Measurements from ENCODE around the gene M1AP. TPM values are rescaled to one million over a fixed set of nuclear protein-coding genes. Genes with fewer than 3 reads are reported as not detected.

The M1AP gene
- polyA plus RNA-seq, 1 of the 3 experiments (the other 2 are of a cell fraction) = 0.02 TPM

DNA sequence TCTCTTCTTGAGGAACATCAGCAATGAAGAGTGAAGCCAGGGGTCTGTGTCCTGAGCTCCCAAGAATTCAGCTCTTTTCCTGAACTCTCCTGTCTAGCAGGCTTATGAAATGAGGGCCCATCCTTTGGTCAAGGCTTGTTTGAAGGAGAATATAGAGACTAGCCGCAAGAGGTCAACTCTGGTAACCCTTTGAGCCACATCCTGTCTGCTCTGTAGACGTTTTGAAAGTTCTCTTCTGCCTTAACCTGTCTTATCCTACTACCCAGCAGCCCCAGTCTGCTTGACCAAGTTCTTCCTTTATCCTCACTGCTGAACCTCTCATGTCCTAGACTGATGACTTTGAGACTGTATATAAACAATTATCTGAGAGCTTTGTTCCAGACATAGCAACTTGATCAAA lies 11.3 kb upstream of the M1AP start:
- no peaks in the 10 kb centered on the region for H4K20me1 ChIP-seq (ENCODE audit: insufficient read depth)
- no peaks in the 10 kb centered on the region for H3K79me2 ChIP-seq (ENCODE audit: insufficient read depth)
- H3K4me2 ChIP-seq = no peak overlapping the region
- peaks cover 11 to 28% of the 10 kb centered on the region in 2 experiments for H3K36me3 ChIP-seq (replicated peaks in 1 of 2; ENCODE audit: control insufficient read depth in 1 of 2, insufficient read depth in 2 of 2, low read length in 1 of 2)
- no peak overlapping the region for H3K4me3 ChIP-seq (ENCODE audit: low read depth in 2 of 2, low read length in 1 of 2)
- no peaks in the 10 kb centered on the region for H3K27me3 ChIP-seq (ENCODE audit: insufficient read depth)
- no peaks in the 10 kb centered on the region for H3F3A ChIP-seq (replicated peaks; ENCODE audit: insufficient read depth)
- CTCF ChIA-PET = interaction anchor here (1.0 to 2.3 kb wide), 2 partner anchors 15 to 30 kb away, joined by 3 to 6 read pairs; no protein-coding TSS in a partner anchor
- H2AFZ ChIP-seq (ENCODE audit: low read depth) = no peak overlapping the region
- no peak for DNase-seq
- POLR2A ChIA-PET = no interaction called here
- no peak overlapping the region for H3K27ac ChIP-seq (ENCODE audit: low read depth in 2 of 2, low read length in 1 of 2)
- TF ChIP-seq, protein P1, sequence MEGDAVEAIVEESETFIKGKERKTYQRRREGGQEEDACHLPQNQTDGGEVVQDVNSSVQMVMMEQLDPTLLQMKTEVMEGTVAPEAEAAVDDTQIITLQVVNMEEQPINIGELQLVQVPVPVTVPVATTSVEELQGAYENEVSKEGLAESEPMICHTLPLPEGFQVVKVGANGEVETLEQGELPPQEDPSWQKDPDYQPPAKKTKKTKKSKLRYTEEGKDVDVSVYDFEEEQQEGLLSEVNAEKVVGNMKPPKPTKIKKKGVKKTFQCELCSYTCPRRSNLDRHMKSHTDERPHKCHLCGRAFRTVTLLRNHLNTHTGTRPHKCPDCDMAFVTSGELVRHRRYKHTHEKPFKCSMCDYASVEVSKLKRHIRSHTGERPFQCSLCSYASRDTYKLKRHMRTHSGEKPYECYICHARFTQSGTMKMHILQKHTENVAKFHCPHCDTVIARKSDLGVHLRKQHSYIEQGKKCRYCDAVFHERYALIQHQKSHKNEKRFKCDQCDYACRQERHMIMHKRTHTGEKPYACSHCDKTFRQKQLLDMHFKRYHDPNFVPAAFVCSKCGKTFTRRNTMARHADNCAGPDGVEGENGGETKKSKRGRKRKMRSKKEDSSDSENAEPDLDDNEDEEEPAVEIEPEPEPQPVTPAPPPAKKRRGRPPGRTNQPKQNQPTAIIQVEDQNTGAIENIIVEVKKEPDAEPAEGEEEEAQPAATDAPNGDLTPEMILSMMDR (IDR thresholded peaks at IDR 0.05) = no peak
- no peak for TF ChIP-seq SIN3A (IDR thresholded peaks at IDR 0.05; ENCODE audit: borderline replicate concordance, low read depth, low read length)
- TF ChIP-seq, protein P2, sequence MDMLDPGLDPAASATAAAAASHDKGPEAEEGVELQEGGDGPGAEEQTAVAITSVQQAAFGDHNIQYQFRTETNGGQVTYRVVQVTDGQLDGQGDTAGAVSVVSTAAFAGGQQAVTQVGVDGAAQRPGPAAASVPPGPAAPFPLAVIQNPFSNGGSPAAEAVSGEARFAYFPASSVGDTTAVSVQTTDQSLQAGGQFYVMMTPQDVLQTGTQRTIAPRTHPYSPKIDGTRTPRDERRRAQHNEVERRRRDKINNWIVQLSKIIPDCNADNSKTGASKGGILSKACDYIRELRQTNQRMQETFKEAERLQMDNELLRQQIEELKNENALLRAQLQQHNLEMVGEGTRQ (IDR thresholded peaks at IDR 0.05; ENCODE audit: borderline replicate concordance, low read depth, low read length) = no peak
- TF ChIP-seq FOXJ3 (CRISPR knock-in tag; IDR thresholded peaks at IDR 0.05) = no peak
- TF ChIP-seq, protein P3, sequence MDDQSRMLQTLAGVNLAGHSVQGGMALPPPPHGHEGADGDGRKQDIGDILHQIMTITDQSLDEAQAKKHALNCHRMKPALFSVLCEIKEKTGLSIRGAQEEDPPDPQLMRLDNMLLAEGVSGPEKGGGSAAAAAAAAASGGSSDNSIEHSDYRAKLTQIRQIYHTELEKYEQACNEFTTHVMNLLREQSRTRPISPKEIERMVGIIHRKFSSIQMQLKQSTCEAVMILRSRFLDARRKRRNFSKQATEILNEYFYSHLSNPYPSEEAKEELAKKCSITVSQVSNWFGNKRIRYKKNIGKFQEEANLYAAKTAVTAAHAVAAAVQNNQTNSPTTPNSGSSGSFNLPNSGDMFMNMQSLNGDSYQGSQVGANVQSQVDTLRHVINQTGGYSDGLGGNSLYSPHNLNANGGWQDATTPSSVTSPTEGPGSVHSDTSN (IDR thresholded peaks at IDR 0.05) = no peak
- TF ChIP-seq, protein P4, sequence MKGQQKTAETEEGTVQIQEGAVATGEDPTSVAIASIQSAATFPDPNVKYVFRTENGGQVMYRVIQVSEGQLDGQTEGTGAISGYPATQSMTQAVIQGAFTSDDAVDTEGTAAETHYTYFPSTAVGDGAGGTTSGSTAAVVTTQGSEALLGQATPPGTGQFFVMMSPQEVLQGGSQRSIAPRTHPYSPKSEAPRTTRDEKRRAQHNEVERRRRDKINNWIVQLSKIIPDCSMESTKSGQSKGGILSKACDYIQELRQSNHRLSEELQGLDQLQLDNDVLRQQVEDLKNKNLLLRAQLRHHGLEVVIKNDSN (IDR thresholded peaks at IDR 0.05; ENCODE audit: borderline replicate concordance, low read depth) = no peak
- TF ChIP-seq TCF12 (IDR thresholded peaks at IDR 0.05) = no peak
- TF ChIP-seq, protein P5, sequence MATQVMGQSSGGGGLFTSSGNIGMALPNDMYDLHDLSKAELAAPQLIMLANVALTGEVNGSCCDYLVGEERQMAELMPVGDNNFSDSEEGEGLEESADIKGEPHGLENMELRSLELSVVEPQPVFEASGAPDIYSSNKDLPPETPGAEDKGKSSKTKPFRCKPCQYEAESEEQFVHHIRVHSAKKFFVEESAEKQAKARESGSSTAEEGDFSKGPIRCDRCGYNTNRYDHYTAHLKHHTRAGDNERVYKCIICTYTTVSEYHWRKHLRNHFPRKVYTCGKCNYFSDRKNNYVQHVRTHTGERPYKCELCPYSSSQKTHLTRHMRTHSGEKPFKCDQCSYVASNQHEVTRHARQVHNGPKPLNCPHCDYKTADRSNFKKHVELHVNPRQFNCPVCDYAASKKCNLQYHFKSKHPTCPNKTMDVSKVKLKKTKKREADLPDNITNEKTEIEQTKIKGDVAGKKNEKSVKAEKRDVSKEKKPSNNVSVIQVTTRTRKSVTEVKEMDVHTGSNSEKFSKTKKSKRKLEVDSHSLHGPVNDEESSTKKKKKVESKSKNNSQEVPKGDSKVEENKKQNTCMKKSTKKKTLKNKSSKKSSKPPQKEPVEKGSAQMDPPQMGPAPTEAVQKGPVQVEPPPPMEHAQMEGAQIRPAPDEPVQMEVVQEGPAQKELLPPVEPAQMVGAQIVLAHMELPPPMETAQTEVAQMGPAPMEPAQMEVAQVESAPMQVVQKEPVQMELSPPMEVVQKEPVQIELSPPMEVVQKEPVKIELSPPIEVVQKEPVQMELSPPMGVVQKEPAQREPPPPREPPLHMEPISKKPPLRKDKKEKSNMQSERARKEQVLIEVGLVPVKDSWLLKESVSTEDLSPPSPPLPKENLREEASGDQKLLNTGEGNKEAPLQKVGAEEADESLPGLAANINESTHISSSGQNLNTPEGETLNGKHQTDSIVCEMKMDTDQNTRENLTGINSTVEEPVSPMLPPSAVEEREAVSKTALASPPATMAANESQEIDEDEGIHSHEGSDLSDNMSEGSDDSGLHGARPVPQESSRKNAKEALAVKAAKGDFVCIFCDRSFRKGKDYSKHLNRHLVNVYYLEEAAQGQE (IDR thresholded peaks at IDR 0.05; ENCODE audit: low read depth, low read length) = no peak
- TF ChIP-seq, protein P6, sequence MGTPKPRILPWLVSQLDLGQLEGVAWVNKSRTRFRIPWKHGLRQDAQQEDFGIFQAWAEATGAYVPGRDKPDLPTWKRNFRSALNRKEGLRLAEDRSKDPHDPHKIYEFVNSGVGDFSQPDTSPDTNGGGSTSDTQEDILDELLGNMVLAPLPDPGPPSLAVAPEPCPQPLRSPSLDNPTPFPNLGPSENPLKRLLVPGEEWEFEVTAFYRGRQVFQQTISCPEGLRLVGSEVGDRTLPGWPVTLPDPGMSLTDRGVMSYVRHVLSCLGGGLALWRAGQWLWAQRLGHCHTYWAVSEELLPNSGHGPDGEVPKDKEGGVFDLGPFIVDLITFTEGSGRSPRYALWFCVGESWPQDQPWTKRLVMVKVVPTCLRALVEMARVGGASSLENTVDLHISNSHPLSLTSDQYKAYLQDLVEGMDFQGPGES (IDR thresholded peaks at IDR 0.05; ENCODE audit: low read depth, low read length) = no peak
- no peak for TF ChIP-seq MEF2A (IDR thresholded peaks at IDR 0.05; ENCODE audit: borderline replicate concordance, low read depth)
- no peaks in the 10 kb centered on the region for H3K9me3 ChIP-seq
- WGBS (ENCODE audit: low lambda C conversion rate) = 83% methylated on average over 2 of the region's 2 CpGs
- peaks cover 0 to 13% of the 10 kb centered on the region in 2 experiments; a peak in 1 of 4 replicates for H3K4me1 ChIP-seq (ENCODE audit: control insufficient read depth in 1 of 2, insufficient read depth in 2 of 2, low read depth in 1 of 2, low read length in 1 of 2)
- no peak overlapping the region for H3K9ac ChIP-seq
- H3K9me2 ChIP-seq = no peaks in the 10 kb centered on the region

Measured in SK-N-SH (cell line).